GM19324 (cell line): ENCODE data around the gene TMEM45B.

Source experiments
- ATAC-seq: cut with Tn5 transposase; IDR thresholded peaks from one replicate; pipeline ENCODE4 v1.9.1; 2021; ENCODE audit warnings: mild to moderate bottlenecking, moderate library complexity; ENCODE audit not compliant: unreplicated experiment, low FRiP score

The TMEM45B gene

GRCh38 chr11:129895126-129896041, 79.7 kb downstream of the TMEM45B start, which contains the start of gene NFRKB:
NFRKB (minus strand) TSS chr11:129895578; CDS start chr11:129892849, 2,729 bp downstream.
- peak; percentile 98 for ATAC-seq

GRCh38 chr11:129896062-129896461, 80.4 kb downstream of the TMEM45B start:
- ATAC-seq = no peak

DNA sequence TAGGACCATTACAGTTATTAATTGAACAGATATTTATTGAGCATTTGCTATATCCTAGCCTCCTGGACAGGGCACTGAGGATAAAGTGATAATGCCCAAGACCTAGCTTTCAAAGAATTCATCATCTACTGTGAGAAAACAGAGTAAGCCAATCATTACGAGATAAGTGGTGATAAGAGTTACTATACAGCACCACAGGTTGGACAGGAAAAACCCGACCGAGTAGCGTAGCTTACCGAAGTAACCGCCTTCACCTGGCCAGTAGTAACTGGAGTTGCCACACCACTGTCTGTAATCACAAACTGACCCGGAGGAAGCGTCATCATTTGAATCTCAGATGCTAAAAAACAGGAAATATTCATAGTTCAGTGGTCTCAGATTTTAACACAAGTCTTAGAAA, 89.8 kb downstream of the TMEM45B start:
- no peak for ATAC-seq
